ENCODE data around the gene TEK.

TEK gene

GRCh38 chr9:27258662-27259061 is 149.6 kb downstream of the TEK start:
- DNase-seq = no peak

- DNase-seq = no peak
These were observed 151.9 kb downstream of the TEK start for GRCh38 chr9:27260789-27261516.

- DNase-seq = no peak
These were observed 152.6 kb downstream of the TEK start for GRCh38 chr9:27261517-27262211.

GRCh38 chr9:27272103-27272502 is 163.1 kb downstream of the TEK start:
- no peak for DNase-seq

GRCh38 chr9:27273186-27273585 is 164.2 kb downstream of the TEK start:
- DNase-seq = no peak

GRCh38 chr9:27276193-27277030 is 167.4 kb downstream of the TEK start:
- no peak for DNase-seq

GRCh38 chr9:27278374-27278773 is 169.3 kb downstream of the TEK start:
- no peak for DNase-seq

- no peak for DNase-seq
These were observed 170.6 kb downstream of the TEK start for GRCh38 chr9:27279611-27280010.

Data from activated CD4-positive, alpha-beta T cell treated with anti-CD3 and anti-CD28 coated beads for 1 hour (primary cell).